ENCODE measurements around the gene TSPAN3. TPM values are rescaled to one million over a fixed set of nuclear protein-coding genes. Genes with fewer than 3 reads are reported as not detected.
A peak's percentile ranks its signal among the peaks of the same experiment; 100 is the strongest.

TSPAN3 gene
- total and polyA plus RNA-seq, 10 of the 15 experiments (the other 5 are each of a cell fraction or from before 2014, with no cell fraction given): 18.9 to 114 (median 57.2) TPM

DNA sequence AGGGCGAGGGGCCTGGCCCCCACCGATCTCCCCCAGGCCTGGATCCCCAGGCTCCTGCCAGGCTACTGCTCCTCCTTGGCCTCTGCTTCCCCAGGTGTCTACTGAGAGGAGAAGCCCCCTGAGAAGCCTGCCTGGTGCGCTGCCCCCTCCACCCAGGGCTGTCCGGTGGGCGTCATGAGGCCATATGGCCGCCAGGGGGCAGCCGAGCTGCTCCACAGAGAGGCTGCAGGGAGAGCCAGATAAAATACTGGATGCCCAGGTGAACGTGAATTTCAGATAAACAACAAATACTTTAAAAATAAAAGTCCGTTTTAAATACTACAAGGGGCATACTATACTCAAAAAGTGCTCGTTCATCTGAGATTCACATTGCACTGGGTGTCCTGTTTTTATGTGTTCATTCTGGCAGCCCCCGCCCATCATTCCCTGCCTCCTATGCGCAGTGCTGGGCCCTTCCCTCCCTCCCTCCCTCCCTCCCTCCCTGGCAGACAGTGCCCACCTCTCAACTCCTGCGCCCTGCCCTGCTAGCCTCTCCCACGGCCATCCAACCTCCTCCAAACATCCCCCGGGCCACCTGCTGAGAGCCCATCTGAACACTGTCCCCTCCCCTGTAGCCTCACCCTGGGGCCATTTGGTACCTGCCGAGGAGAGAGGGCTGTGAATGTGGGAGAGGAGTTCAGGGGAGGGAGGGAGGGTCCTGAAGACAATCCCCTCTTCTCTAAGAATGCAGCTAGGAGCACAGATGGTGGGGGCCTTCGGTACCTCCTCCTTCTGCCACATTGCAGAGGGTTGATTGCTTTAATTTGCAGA, 46.4 kb downstream of the TSPAN3 start:
- ATAC-seq (peak; percentile 66), DNase-seq (ENCODE audit: low read depth, low spot score) (no peak), FAIRE-seq (no peak)
- no peak overlapping the region for H3K4me2 ChIP-seq (ENCODE audit: control insufficient read depth, insufficient read depth)
- 39% methylated on average over 16 of the region's 17 CpGs for WGBS (ENCODE audit: insufficient coverage, insufficient replicate concordance, low lambda C conversion rate, missing lambda C conversion rate)
- in situ Hi-C loops (cut with MboI): no loop called here
- H3K4me3 ChIP-seq: no peak overlapping the region
- ChIA-PET SMC1A (ENCODE audit: uncharacterized antibody, unreplicated experiment) (interaction anchor here (1.0 to 22.2 kb wide), 14 partner anchors 9 to 163 kb away, joined by 3 to 375 read pairs (median 4); no protein-coding TSS in a partner anchor), CTCF (interaction anchor here (0.6 to 17.4 kb wide), 22 partner anchors 7 to 519 kb away, joined by 3 to 483 read pairs (median 6); partner anchors contain the start of gene PSTPIP1), RAD21 (ENCODE audit: unreplicated experiment) (interaction anchor here (0.8 to 15.5 kb wide), 6 partner anchors 11 to 519 kb away, joined by 3 to 259 read pairs (median 5); no protein-coding TSS in a partner anchor), POLR2A (interaction anchor here (1.0 to 5.9 kb wide), 2 partner anchors 26 to 36 kb away, joined by 3 to 39 read pairs; no protein-coding TSS in a partner anchor)
- no peaks in the 10 kb centered on the region for H4K20me1 ChIP-seq (ENCODE audit: control insufficient read depth, insufficient read depth)
- H3K79me2 ChIP-seq (ENCODE audit: control insufficient read depth, insufficient read depth, low read length): no peaks in the 10 kb centered on the region
- H3K4me1 ChIP-seq (ENCODE audit: control insufficient read depth, insufficient read depth, low read length): peaks cover 33% of the 10 kb centered on the region
- H3K36me3 ChIP-seq (ENCODE audit: control insufficient read depth in 2 of 2, insufficient read depth in 2 of 2, low read length in 1 of 2): no peaks in the 10 kb centered on the region
- no peak overlapping the region for H3K27ac ChIP-seq (ENCODE audit: control insufficient read depth, insufficient read depth)
- no TSS peak for BruUV-seq (replicated peaks)
- no peaks in the 10 kb centered on the region for H3K9me3 ChIP-seq (replicated peaks; ENCODE audit: control insufficient read depth, insufficient read depth, low read length)
- H2AFZ ChIP-seq (ENCODE audit: control insufficient read depth, low read depth, low read length): no peak overlapping the region
- intact Hi-C loops (cut with micrococcal nuclease; ENCODE audit: unreplicated experiment): loop anchor here (2.0 kb wide), 1 partner anchor 52 kb away; no protein-coding TSS in a partner anchor
- H3K9ac ChIP-seq (ENCODE audit: control insufficient read depth, insufficient read depth, low read length): no peak overlapping the region
- H3K27me3 ChIP-seq (replicated peaks in 1 of 2; ENCODE audit: control insufficient read depth in 2 of 2, insufficient read depth in 2 of 2, low read length in 1 of 2): no peaks in the 10 kb centered on the region
- TF ChIP-seq NFXL1 (IDR thresholded peaks at IDR 0.05; ENCODE audit: borderline replicate concordance) (no peak), CHD1 (IDR thresholded peaks at IDR 0.05; ENCODE audit: low read depth, low read length) (no peak), EED (IDR thresholded peaks at IDR 0.05; ENCODE audit: low read depth) (no peak), FOXM1 (IDR thresholded peaks at IDR 0.05; ENCODE audit: low read depth, low read length) (no peak), BCL11A (IDR thresholded peaks at IDR 0.05; ENCODE audit: low read depth, low read length) (no peak), JUND (IDR thresholded peaks at IDR 0.05; ENCODE audit: low read depth, low read length) (no peak), IKZF1 (conservative IDR thresholded peaks at IDR 0.05) (no peak), SREBF1 (IDR thresholded peaks at IDR 0.05; ENCODE audit: low read length) (no peak), CBX3 (IDR thresholded peaks at IDR 0.05; ENCODE audit: borderline replicate concordance, low read depth) (no peak), ASH2L (IDR thresholded peaks at IDR 0.05; ENCODE audit: borderline replicate concordance, low read depth) (no peak), EGR1 (IDR thresholded peaks at IDR 0.05; ENCODE audit: borderline replicate concordance in 1 of 2, low read depth in 2 of 2, low read length in 2 of 2) (no peak), STAT3 (IDR thresholded peaks at IDR 0.05; ENCODE audit: low read depth, low read length) (no peak), IKZF2 (IDR thresholded peaks at IDR 0.05) (no peak), YY1 (IDR thresholded peaks at IDR 0.05; ENCODE audit: low read depth, low read length) (peak; percentile 71), ETV6 (conservative IDR thresholded peaks at IDR 0.05 in 1 of 2, IDR thresholded peaks at IDR 0.05 in 1 of 2; ENCODE audit: borderline replicate concordance in 1 of 2, low read depth in 1 of 2) (no peak), RAD51 (IDR thresholded peaks at IDR 0.05) (no peak), CREM (IDR thresholded peaks at IDR 0.05; ENCODE audit: low read depth) (0 out of 2 replicates have a peak, but pooled peaks have one; percentile 22)
- TF ChIP-seq, protein P1, sequence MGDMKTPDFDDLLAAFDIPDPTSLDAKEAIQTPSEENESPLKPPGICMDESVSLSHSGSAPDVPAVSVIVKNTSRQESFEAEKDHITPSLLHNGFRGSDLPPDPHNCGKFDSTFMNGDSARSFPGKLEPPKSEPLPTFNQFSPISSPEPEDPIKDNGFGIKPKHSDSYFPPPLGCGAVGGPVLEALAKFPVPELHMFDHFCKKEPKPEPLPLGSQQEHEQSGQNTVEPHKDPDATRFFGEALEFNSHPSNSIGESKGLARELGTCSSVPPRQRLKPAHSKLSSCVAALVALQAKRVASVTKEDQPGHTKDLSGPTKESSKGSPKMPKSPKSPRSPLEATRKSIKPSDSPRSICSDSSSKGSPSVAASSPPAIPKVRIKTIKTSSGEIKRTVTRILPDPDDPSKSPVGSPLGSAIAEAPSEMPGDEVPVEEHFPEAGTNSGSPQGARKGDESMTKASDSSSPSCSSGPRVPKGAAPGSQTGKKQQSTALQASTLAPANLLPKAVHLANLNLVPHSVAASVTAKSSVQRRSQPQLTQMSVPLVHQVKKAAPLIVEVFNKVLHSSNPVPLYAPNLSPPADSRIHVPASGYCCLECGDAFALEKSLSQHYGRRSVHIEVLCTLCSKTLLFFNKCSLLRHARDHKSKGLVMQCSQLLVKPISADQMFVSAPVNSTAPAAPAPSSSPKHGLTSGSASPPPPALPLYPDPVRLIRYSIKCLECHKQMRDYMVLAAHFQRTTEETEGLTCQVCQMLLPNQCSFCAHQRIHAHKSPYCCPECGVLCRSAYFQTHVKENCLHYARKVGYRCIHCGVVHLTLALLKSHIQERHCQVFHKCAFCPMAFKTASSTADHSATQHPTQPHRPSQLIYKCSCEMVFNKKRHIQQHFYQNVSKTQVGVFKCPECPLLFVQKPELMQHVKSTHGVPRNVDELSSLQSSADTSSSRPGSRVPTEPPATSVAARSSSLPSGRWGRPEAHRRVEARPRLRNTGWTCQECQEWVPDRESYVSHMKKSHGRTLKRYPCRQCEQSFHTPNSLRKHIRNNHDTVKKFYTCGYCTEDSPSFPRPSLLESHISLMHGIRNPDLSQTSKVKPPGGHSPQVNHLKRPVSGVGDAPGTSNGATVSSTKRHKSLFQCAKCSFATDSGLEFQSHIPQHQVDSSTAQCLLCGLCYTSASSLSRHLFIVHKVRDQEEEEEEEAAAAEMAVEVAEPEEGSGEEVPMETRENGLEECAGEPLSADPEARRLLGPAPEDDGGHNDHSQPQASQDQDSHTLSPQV (IDR thresholded peaks at IDR 0.05): no peak
- TF ChIP-seq, protein P2, sequence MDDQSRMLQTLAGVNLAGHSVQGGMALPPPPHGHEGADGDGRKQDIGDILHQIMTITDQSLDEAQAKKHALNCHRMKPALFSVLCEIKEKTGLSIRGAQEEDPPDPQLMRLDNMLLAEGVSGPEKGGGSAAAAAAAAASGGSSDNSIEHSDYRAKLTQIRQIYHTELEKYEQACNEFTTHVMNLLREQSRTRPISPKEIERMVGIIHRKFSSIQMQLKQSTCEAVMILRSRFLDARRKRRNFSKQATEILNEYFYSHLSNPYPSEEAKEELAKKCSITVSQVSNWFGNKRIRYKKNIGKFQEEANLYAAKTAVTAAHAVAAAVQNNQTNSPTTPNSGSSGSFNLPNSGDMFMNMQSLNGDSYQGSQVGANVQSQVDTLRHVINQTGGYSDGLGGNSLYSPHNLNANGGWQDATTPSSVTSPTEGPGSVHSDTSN (IDR thresholded peaks at IDR 0.05; ENCODE audit: insufficient replicate concordance, low read depth, low read length): no peak
